ENCODE data around the gene ATP8A2.

Gene ATP8A2

GRCh38 chr13:26012995-26013394, 641.2 kb downstream of the ATP8A2 start:
- no peaks in the 10 kb centered on the region for H3K27me3 Mint-ChIP-seq
- peak overlapping the region; percentile 84 for H3K4me3 Mint-ChIP-seq
- peak overlapping the region; percentile 78 for H3K27ac Mint-ChIP-seq

GRCh38 chr13:26015271-26016125, 643.7 kb downstream of the ATP8A2 start:
- Mint-ChIP-seq H3K36me3 (peaks cover 8% of the 10 kb centered on the region), H3K27me3 (no peaks in the 10 kb centered on the region), H3K27ac (peak overlapping the region; percentile 16), H3K4me1 (ENCODE audit: low read depth) (peaks cover 52% of the 10 kb centered on the region), H3K4me3 (no peak overlapping the region), H3K9me3 (ENCODE audit: low read depth) (peaks cover 3% of the 10 kb centered on the region)

More at GRCh38 chr13:26012995-26013394, 641.2 kb downstream of the ATP8A2 start:
- Mint-ChIP-seq H3K9me3 (ENCODE audit: low read depth) (peaks cover 3% of the 10 kb centered on the region), H3K36me3 (peaks cover 5% of the 10 kb centered on the region), H3K4me1 (ENCODE audit: low read depth) (peaks cover 43% of the 10 kb centered on the region)

DNA sequence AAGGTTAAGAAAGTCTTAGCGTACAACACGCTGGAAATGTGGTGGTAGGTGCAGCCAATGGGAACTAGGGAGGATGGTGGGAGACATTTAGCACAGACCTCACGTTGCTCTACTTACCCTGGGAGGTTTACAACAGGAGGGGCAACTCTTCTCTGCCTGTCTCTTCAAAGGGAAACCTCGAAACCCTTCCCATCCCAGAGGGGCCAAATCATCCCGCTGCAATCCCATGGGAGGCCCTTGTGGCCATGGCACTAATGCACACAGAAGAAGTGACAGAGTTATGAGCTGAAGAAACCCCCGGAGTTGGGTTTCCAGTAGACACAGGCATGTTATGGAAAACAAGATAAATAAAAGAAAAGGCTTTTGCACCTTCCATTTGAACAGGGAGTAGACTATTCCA, 644.4 kb downstream of the ATP8A2 start:
- Mint-ChIP-seq H3K9me3 (ENCODE audit: low read depth) (peaks cover 9% of the 10 kb centered on the region), H3K27ac (peak overlapping the region; percentile 46), H3K4me1 (ENCODE audit: low read depth) (peaks cover 55% of the 10 kb centered on the region), H3K36me3 (peaks cover 15% of the 10 kb centered on the region), H3K27me3 (no peaks in the 10 kb centered on the region), H3K4me3 (no peak overlapping the region)

DNA sequence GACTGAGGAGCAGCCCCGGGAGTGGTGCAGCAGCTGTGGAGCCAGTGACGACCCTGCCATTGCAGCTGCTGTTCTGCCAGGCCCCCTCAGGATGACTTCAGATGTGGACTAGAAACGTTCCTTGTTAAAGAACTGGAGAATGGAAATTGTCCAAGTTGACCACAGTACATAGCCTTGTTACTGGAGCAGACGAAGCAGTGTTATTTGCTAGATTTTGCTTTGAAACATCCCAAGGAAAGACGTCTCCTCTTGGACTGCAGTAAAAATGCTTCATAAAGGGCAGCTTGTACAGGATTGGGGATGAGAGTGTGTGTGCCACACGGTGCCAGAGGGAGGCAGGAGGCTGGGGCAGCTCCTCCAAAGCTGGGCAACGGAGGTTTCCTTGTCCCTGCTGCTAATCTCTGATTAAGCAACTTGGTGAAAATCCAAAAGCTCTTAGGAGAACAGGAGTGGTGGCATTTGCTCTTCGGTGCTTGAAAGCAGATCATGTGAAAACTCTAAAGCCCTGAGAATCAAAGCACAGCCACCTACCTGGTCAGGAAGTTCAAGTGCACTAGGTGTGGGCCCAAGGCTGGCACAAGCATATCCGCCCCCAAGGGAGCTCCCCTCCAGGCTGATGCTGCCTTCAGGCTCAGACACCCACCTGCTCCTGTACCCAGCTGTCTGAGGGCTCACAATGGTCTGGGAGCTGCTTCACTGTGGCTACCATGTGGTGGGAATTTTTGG, 645.6 kb downstream of the ATP8A2 start:
- Mint-ChIP-seq H3K27ac (peak overlapping the region; percentile 88), H3K4me3 (no peak overlapping the region), H3K27me3 (no peaks in the 10 kb centered on the region), H3K36me3 (peaks cover 16% of the 10 kb centered on the region), H3K9me3 (ENCODE audit: low read depth) (peaks cover 11% of the 10 kb centered on the region), H3K4me1 (ENCODE audit: low read depth) (peaks cover 52% of the 10 kb centered on the region)

- Mint-ChIP-seq H3K36me3 (peaks cover 16% of the 10 kb centered on the region), H3K4me3 (peak overlapping the region; percentile 30), H3K4me1 (ENCODE audit: low read depth) (peaks cover 49% of the 10 kb centered on the region), H3K27me3 (no peaks in the 10 kb centered on the region), H3K27ac (peak overlapping the region; percentile 88), H3K9me3 (ENCODE audit: low read depth) (peaks cover 11% of the 10 kb centered on the region)
Observed at GRCh38 chr13:26017932-26018665, 646.3 kb downstream of the ATP8A2 start.

DNA sequence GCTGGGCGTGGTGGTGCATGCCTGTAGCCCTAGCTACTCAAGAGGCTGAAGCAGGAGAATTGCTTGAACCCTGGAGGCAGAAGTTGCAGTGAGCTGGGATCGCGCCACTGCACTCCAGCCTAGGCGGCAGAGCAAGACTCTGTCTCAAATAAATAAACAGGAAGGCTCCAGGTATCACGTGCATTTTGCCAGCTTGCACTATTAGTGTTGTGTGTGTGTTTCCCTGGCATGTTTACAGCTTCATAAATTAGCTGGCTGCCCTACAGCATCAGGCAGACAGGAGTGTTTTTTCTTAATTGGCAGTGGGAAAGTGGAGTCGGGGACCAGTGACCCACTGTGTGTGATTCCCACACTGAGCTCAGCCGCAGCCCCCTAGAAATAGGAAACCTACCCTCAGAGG, 647.5 kb downstream of the ATP8A2 start:
- peak overlapping the region; percentile 10 for H3K27ac Mint-ChIP-seq
- peaks cover 44% of the 10 kb centered on the region for H3K4me1 Mint-ChIP-seq (ENCODE audit: low read depth)
- peaks cover 8% of the 10 kb centered on the region for H3K9me3 Mint-ChIP-seq (ENCODE audit: low read depth)

DNA sequence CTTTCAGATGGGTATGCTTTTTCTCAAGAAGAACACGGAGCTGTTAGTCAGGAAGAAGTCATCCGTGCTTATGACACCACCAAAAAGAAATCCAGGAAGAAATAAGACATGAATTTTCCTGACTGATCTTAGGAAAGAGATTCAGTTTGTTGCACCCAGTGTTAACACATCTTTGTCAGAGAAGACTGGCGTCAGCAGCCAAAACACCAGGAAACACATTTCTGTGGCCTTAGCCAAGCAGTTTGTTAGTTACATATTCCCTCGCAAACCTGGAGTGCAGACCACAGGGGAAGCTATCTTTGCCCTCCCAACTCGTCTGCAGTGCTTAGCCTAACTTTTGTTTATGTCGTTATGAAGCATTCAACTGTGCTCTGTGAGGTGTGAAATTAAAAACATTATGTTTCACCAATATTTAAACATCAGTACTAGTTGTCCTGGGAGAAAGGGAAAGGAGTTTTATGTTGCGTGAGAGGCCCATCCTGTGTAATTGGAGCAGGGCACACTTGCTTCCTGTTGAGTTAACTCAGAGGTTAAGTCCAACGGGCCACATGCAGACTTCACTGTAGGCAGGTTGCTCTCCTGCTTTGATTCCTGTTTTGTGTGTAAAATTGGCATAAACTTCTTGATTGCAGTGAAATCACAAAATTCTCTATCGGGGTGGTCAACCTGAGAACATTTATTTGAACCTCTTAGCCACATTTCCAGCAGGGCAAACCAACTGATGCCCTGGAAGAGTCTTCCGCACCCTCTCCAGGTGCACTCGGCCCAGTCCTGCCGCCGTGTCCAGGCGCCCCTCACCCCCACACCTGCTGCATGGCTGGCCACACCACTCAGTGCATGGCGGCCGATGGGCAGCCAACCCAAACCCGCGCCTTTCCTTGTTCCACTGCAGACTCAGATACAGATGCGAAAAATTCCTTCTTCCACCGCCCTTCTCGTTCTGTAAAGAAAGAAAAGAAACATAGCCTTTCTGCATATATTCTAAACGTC, 648.4 kb downstream of the ATP8A2 start:
- Mint-ChIP-seq H3K27me3 (no peaks in the 10 kb centered on the region), H3K9me3 (ENCODE audit: low read depth) (peaks cover 8% of the 10 kb centered on the region), H3K4me1 (ENCODE audit: low read depth) (peaks cover 40% of the 10 kb centered on the region), H3K27ac (peak overlapping the region; percentile 64), H3K4me3 (no peak overlapping the region), H3K36me3 (peaks cover 11% of the 10 kb centered on the region)

More for the DNA sequence above, 647.5 kb downstream of the ATP8A2 start:
- H3K36me3 Mint-ChIP-seq = peaks cover 13% of the 10 kb centered on the region
- no peaks in the 10 kb centered on the region for H3K27me3 Mint-ChIP-seq
- no peak overlapping the region for H3K4me3 Mint-ChIP-seq

- H3K36me3 Mint-ChIP-seq = peaks cover 11% of the 10 kb centered on the region
- H3K27me3 Mint-ChIP-seq = no peaks in the 10 kb centered on the region
- H3K9me3 Mint-ChIP-seq (ENCODE audit: low read depth) = peaks cover 8% of the 10 kb centered on the region
- peak overlapping the region; percentile 64 for H3K27ac Mint-ChIP-seq
- peaks cover 33% of the 10 kb centered on the region for H3K4me1 Mint-ChIP-seq (ENCODE audit: low read depth)
- no peak overlapping the region for H3K4me3 Mint-ChIP-seq
Observed at GRCh38 chr13:26020891-26021290, 649.1 kb downstream of the ATP8A2 start.

- peaks cover 11% of the 10 kb centered on the region for H3K36me3 Mint-ChIP-seq
- H3K27ac Mint-ChIP-seq = no peak overlapping the region
- peaks cover 8% of the 10 kb centered on the region for H3K9me3 Mint-ChIP-seq (ENCODE audit: low read depth)
- H3K4me1 Mint-ChIP-seq (ENCODE audit: low read depth) = peaks cover 30% of the 10 kb centered on the region
- no peak overlapping the region for H3K4me3 Mint-ChIP-seq
- H3K27me3 Mint-ChIP-seq = no peaks in the 10 kb centered on the region
Observed at GRCh38 chr13:26021516-26021915, 649.7 kb downstream of the ATP8A2 start.

- no peak overlapping the region for H3K4me3 Mint-ChIP-seq
- peaks cover 26% of the 10 kb centered on the region for H3K4me1 Mint-ChIP-seq (ENCODE audit: low read depth)
- H3K27me3 Mint-ChIP-seq = no peaks in the 10 kb centered on the region
- no peak overlapping the region for H3K27ac Mint-ChIP-seq
- peaks cover 11% of the 10 kb centered on the region for H3K36me3 Mint-ChIP-seq
- peaks cover 8% of the 10 kb centered on the region for H3K9me3 Mint-ChIP-seq (ENCODE audit: low read depth)
Observed at GRCh38 chr13:26021956-26022355, 650.2 kb downstream of the ATP8A2 start.

- H3K27me3 Mint-ChIP-seq = no peaks in the 10 kb centered on the region
- H3K36me3 Mint-ChIP-seq = peaks cover 11% of the 10 kb centered on the region
- H3K4me3 Mint-ChIP-seq = no peak overlapping the region
- no peak overlapping the region for H3K27ac Mint-ChIP-seq
- peaks cover 8% of the 10 kb centered on the region for H3K9me3 Mint-ChIP-seq (ENCODE audit: low read depth)
- peaks cover 18% of the 10 kb centered on the region for H3K4me1 Mint-ChIP-seq (ENCODE audit: low read depth)
Observed at GRCh38 chr13:26022538-26023292, 650.9 kb downstream of the ATP8A2 start.

GRCh38 chr13:26024558-26024957, 652.8 kb downstream of the ATP8A2 start:
- peaks cover 7% of the 10 kb centered on the region for H3K4me1 Mint-ChIP-seq (ENCODE audit: low read depth)
- peaks cover 1% of the 10 kb centered on the region for H3K27me3 Mint-ChIP-seq
- no peak overlapping the region for H3K4me3 Mint-ChIP-seq
- H3K36me3 Mint-ChIP-seq = peaks cover 11% of the 10 kb centered on the region
- H3K27ac Mint-ChIP-seq = no peak overlapping the region
- H3K9me3 Mint-ChIP-seq (ENCODE audit: low read depth) = peaks cover 8% of the 10 kb centered on the region

DNA sequence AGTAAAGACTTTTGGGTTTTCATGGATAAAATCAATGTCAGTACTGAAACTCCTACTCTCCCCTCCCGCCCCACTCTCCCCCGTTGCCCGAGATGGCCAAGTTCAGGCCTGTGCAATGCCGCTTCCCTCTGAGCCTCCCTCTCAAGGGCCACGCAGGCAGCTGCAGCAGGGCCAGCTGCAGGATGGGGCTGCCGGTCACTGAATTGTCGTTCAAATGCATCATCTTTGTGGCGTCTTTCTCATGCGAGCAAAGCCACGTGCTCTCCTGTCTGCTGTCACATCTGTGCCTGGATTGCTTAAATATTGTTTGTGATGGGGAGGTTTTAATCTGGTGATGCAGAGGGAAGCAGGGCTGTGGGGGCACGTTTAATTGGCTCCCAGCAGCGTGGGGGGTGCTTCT, 653.4 kb downstream of the ATP8A2 start:
- H3K36me3 Mint-ChIP-seq = peaks cover 9% of the 10 kb centered on the region
- H3K4me3 Mint-ChIP-seq = no peak overlapping the region
- no peak overlapping the region for H3K27ac Mint-ChIP-seq
- peaks cover 3% of the 10 kb centered on the region for H3K4me1 Mint-ChIP-seq (ENCODE audit: low read depth)
- H3K27me3 Mint-ChIP-seq = peaks cover 1% of the 10 kb centered on the region
- peaks cover 8% of the 10 kb centered on the region for H3K9me3 Mint-ChIP-seq (ENCODE audit: low read depth)

Data from activated naive CD8-positive, alpha-beta T cell (primary cell).